Ishikawa (cell line): ENCODE data around the gene UST.

Experiments
- CEBPB ChIP-seq: IDR thresholded peaks from 2 replicates; pipeline ENCODE4 v1.6.1; 2012
- CREB1 ChIP-seq: IDR thresholded peaks from 2 replicates; pipeline ENCODE4 v1.6.1; 2012; ENCODE audit warnings: low read depth
- MAX ChIP-seq: IDR thresholded peaks from 2 replicates; pipeline ENCODE4 v1.6.1; 2012
- NFIC ChIP-seq: IDR thresholded peaks from 2 replicates; pipeline ENCODE4 v1.6.1; 2012
- RAD21 ChIP-seq: IDR thresholded peaks from 2 replicates; pipeline ENCODE4 v1.6.1; 2012; ENCODE audit warnings: low read depth
- REST ChIP-seq: IDR thresholded peaks from 2 replicates; pipeline ENCODE4 v1.6.1; 2012; ENCODE audit warnings: low read depth, mild to moderate bottlenecking
- TAF1 ChIP-seq: IDR thresholded peaks from 2 replicates; pipeline ENCODE4 v1.6.1; 2012; ENCODE audit warnings: low read depth, mild to moderate bottlenecking
- TCF12 ChIP-seq: IDR thresholded peaks from 2 replicates; pipeline ENCODE4 v1.6.1; 2012; ENCODE audit warnings: low read depth
- YY1 ChIP-seq: IDR thresholded peaks from 2 replicates; pipeline ENCODE4 v1.6.1; 2012; ENCODE audit warnings: low read depth

- no peak for TF ChIP-seq REST
- no peak for TF ChIP-seq CREB1
- TF ChIP-seq MAX: no peak
- no peak for TF ChIP-seq CEBPB
- no peak for TF ChIP-seq YY1
- TF ChIP-seq TCF12: no peak
- no peak for TF ChIP-seq RAD21
- TF ChIP-seq NFIC: no peak
- TF ChIP-seq TAF1: no peak
Observed at GRCh38 chr6:149081281-149081680, 334.5 kb downstream of the UST start.
